Measurements from ENCODE around the gene TRAM2. TPM values are rescaled to one million over a fixed set of nuclear protein-coding genes. Genes with fewer than 3 reads are reported as not detected.

Gene TRAM2
- total RNA-seq, 1 experiment from 2014 or later = 9.9 TPM

GRCh38 chr6:52531396-52531795 lies 45.5 kb downstream of the TRAM2 start:
- ChIA-PET POLR2A (interaction anchor here (1.0 kb wide), 1 partner anchor 10 kb away, joined by 3 read pairs; no protein-coding TSS in a partner anchor), CTCF (interaction anchor here (1.2 kb wide), 1 partner anchor 105 kb away, joined by 4 read pairs; no protein-coding TSS in a partner anchor)
- DNase-seq (ENCODE audit: unreplicated experiment) = no peak
- peaks cover 3% of the 10 kb centered on the region for H3K4me1 Mint-ChIP-seq (ENCODE audit: insufficient read depth, unreplicated experiment)
- H3K27me3 Mint-ChIP-seq (ENCODE audit: insufficient read depth, unreplicated experiment) = no peaks in the 10 kb centered on the region
- H3K9me3 Mint-ChIP-seq (ENCODE audit: unreplicated experiment) = no peaks in the 10 kb centered on the region
- peak overlapping the region; percentile 14 for H3K27ac Mint-ChIP-seq (ENCODE audit: low read depth, unreplicated experiment)
- intact Hi-C loops (cut with micrococcal nuclease) = no loop called here
- H3K4me3 Mint-ChIP-seq (ENCODE audit: unreplicated experiment) = no peak overlapping the region
- BruUV-seq (replicated peaks) = no TSS peak
- peaks cover 6% of the 10 kb centered on the region for H3K36me3 Mint-ChIP-seq (ENCODE audit: insufficient read depth, unreplicated experiment)
- TF ChIP-seq, protein P1, sequence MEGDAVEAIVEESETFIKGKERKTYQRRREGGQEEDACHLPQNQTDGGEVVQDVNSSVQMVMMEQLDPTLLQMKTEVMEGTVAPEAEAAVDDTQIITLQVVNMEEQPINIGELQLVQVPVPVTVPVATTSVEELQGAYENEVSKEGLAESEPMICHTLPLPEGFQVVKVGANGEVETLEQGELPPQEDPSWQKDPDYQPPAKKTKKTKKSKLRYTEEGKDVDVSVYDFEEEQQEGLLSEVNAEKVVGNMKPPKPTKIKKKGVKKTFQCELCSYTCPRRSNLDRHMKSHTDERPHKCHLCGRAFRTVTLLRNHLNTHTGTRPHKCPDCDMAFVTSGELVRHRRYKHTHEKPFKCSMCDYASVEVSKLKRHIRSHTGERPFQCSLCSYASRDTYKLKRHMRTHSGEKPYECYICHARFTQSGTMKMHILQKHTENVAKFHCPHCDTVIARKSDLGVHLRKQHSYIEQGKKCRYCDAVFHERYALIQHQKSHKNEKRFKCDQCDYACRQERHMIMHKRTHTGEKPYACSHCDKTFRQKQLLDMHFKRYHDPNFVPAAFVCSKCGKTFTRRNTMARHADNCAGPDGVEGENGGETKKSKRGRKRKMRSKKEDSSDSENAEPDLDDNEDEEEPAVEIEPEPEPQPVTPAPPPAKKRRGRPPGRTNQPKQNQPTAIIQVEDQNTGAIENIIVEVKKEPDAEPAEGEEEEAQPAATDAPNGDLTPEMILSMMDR (IDR thresholded peaks at IDR 0.05; ENCODE audit: unreplicated experiment) = no peak

DNA sequence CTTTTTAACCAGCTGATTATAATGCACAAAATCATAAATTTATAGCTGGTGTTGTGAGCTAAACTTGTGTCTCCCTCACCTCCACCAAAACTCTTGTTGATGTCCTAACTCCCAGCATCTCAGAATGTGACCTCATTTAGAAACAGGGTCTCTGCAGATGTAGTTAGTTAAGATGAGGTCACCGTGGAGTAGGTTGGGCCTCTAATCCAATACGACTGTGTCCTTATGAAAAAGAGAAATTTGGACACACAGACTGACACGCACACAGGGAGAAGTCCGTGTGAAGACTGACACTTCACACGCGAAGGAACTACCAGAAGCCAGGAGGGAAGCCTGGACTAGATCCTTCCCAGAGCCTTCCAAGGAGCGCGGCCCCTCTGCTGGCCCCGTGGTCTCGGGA lies 46.5 kb downstream of the TRAM2 start:
- POLR2A ChIA-PET = interaction anchor here (0.7 to 1.0 kb wide), 2 partner anchors 9 to 1136 kb away, joined by 3 read pairs; no protein-coding TSS in a partner anchor

DNA sequence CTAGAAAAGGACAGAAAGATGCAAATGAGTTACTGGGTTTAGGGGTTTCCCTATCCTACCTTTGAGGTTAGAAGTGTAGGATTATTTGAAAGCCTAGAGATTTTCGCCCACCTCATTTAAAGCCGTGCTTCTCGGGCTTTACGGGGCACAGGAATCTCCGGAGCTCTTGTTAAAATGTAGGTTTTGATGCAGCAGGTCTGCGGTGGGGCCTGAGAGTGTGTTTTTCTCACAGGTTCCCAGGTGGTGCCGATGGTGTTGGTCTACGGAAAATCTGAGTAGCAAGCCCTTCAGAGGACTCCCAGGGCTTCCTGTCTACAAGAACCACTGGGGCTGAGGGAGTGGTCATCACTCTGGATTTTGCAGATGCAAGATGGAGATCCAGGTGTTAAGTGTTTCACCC lies 47.5 kb downstream of the TRAM2 start:
- CTCF ChIA-PET = interaction anchor here (0.7 kb wide), 1 partner anchor 47 kb away, joined by 3 read pairs; no protein-coding TSS in a partner anchor
- TF ChIP-seq, protein P1 (IDR thresholded peaks at IDR 0.05; ENCODE audit: unreplicated experiment) = no peak
- no peak overlapping the region for H3K27ac Mint-ChIP-seq (ENCODE audit: low read depth, unreplicated experiment)
- POLR2A ChIA-PET = no interaction called here
- H3K27me3 Mint-ChIP-seq (ENCODE audit: insufficient read depth, unreplicated experiment) = no peaks in the 10 kb centered on the region
- no peaks in the 10 kb centered on the region for H3K36me3 Mint-ChIP-seq (ENCODE audit: insufficient read depth, unreplicated experiment)
- no peaks in the 10 kb centered on the region for H3K9me3 Mint-ChIP-seq (ENCODE audit: unreplicated experiment)
- H3K4me3 Mint-ChIP-seq (ENCODE audit: unreplicated experiment) = no peak overlapping the region
- no peak for DNase-seq (ENCODE audit: unreplicated experiment)
- BruUV-seq (replicated peaks) = no TSS peak
- intact Hi-C loops (cut with micrococcal nuclease) = no loop called here
- H3K4me1 Mint-ChIP-seq (ENCODE audit: insufficient read depth, unreplicated experiment) = peaks cover 6% of the 10 kb centered on the region

More for the DNA sequence above, 46.5 kb downstream of the TRAM2 start:
- CTCF ChIA-PET = interaction anchor here (0.6 to 1.2 kb wide), 3 partner anchors 14 to 196 kb away, joined by 3 to 4 read pairs (median 3); no protein-coding TSS in a partner anchor
- Mint-ChIP-seq H3K36me3 (ENCODE audit: insufficient read depth, unreplicated experiment) (peaks cover under 1% of the 10 kb centered on the region), H3K27ac (ENCODE audit: low read depth, unreplicated experiment) (no peak overlapping the region), H3K4me1 (ENCODE audit: insufficient read depth, unreplicated experiment) (no peaks in the 10 kb centered on the region), H3K4me3 (ENCODE audit: unreplicated experiment) (no peak overlapping the region), H3K9me3 (ENCODE audit: unreplicated experiment) (no peaks in the 10 kb centered on the region), H3K27me3 (ENCODE audit: insufficient read depth, unreplicated experiment) (no peaks in the 10 kb centered on the region)
- no peak for DNase-seq (ENCODE audit: unreplicated experiment)
- intact Hi-C loops (cut with micrococcal nuclease) = no loop called here
- BruUV-seq (replicated peaks) = no TSS peak
- TF ChIP-seq, protein P1 (IDR thresholded peaks at IDR 0.05; ENCODE audit: unreplicated experiment) = no peak

DNA sequence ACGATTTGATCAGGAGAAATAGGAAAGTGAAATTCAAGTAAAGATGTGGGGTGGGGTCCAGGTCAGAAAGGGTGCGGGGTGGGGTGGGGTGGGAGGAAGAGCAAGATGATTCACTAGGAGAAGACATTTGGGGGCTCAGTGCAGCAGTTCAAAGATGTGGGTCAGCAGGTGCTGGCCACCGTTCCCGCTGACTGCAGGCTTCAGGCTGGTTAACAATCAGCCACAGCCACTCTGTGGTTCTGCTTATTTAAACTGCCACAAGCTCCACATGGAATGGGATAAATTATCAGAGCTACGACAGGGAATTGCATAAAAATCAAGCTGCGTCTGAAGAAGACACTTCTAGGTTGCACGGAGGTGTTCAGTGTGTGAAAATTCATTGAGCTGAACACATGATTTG lies 49.4 kb downstream of the TRAM2 start:
- BruUV-seq (replicated peaks) = no TSS peak
- no peak overlapping the region for H3K4me3 Mint-ChIP-seq (ENCODE audit: unreplicated experiment)
- no peaks in the 10 kb centered on the region for H3K36me3 Mint-ChIP-seq (ENCODE audit: insufficient read depth, unreplicated experiment)
- TF ChIP-seq, protein P1 (IDR thresholded peaks at IDR 0.05; ENCODE audit: unreplicated experiment) = no peak
- no peaks in the 10 kb centered on the region for H3K9me3 Mint-ChIP-seq (ENCODE audit: unreplicated experiment)
- ChIA-PET CTCF (interaction anchor here (0.7 to 1.5 kb wide), 3 partner anchors 10 to 124 kb away, joined by 3 to 5 read pairs (median 3); no protein-coding TSS in a partner anchor), POLR2A (interaction anchor here (1.3 kb wide), 1 partner anchor 8 kb away, joined by 3 read pairs; no protein-coding TSS in a partner anchor)
- H3K4me1 Mint-ChIP-seq (ENCODE audit: insufficient read depth, unreplicated experiment) = peaks cover 24% of the 10 kb centered on the region
- DNase-seq (ENCODE audit: unreplicated experiment) = no peak
- intact Hi-C loops (cut with micrococcal nuclease) = no loop called here
- no peaks in the 10 kb centered on the region for H3K27me3 Mint-ChIP-seq (ENCODE audit: insufficient read depth, unreplicated experiment)
- no peak overlapping the region for H3K27ac Mint-ChIP-seq (ENCODE audit: low read depth, unreplicated experiment)
